ENCODE measurements around the gene TNNC1. TPM values are rescaled to one million over a fixed set of nuclear protein-coding genes. Genes with fewer than 3 reads are reported as not detected.

The TNNC1 gene
- polyA plus RNA-seq, 1 donor from 2014 or later: 2.2 TPM

- H3K9me3 ChIP-seq (ENCODE audit: low read length): no peaks in the 10 kb centered on the region
- H3K36me3 ChIP-seq (ENCODE audit: insufficient read depth, low read length): peaks cover 7% of the 10 kb centered on the region
- no peaks in the 10 kb centered on the region for H3K27me3 ChIP-seq (ENCODE audit: insufficient read depth, low read depth, low read length)
- H3K9ac ChIP-seq (ENCODE audit: low read length): no peak overlapping the region
- no peak overlapping the region for H3K4me2 ChIP-seq (ENCODE audit: low read length)
- no peak overlapping the region for H2AFZ ChIP-seq (ENCODE audit: low read depth, low read length)
- H3K9me2 ChIP-seq (ENCODE audit: insufficient read depth, low read length): no peaks in the 10 kb centered on the region
- TF ChIP-seq SMC3 (conservative IDR thresholded peaks at IDR 0.05; ENCODE audit: poor library complexity) (no peak), EZH2 (IDR thresholded peaks at IDR 0.05; ENCODE audit: borderline replicate concordance, insufficient read depth, low read length, poor library complexity, severe bottlenecking) (no peak), EP300 (conservative IDR thresholded peaks at IDR 0.05; ENCODE audit: poor library complexity, severe bottlenecking) (no peak), TAF1 (IDR thresholded peaks at IDR 0.05; ENCODE audit: low read depth) (no peak), REST (IDR thresholded peaks at IDR 0.05; ENCODE audit: borderline replicate concordance) (no peak), MXI1 (conservative IDR thresholded peaks at IDR 0.05; ENCODE audit: poor library complexity, severe bottlenecking) (no peak), CTCF (IDR thresholded peaks at IDR 0.05; ENCODE audit: poor library complexity, severe bottlenecking) (no peak)
- H3K27ac ChIP-seq (ENCODE audit: low read length): no peak overlapping the region
- H3F3A ChIP-seq (ENCODE audit: insufficient read depth, low read length, poor library complexity, severe bottlenecking): no peaks in the 10 kb centered on the region
- H3K79me2 ChIP-seq (replicated peaks; ENCODE audit: insufficient read depth, low read length): no peaks in the 10 kb centered on the region
- no peak overlapping the region for H3K4me3 ChIP-seq (ENCODE audit: low read length)
- no peaks in the 10 kb centered on the region for H4K20me1 ChIP-seq (ENCODE audit: insufficient read depth)
Measured at GRCh38 chr3:52487050-52487787, 33.4 kb upstream of the TNNC1 start.

- no peaks in the 10 kb centered on the region for H3K9me2 ChIP-seq (ENCODE audit: insufficient read depth, low read length)
- no peak overlapping the region for H3K4me2 ChIP-seq (ENCODE audit: low read length)
- H2AFZ ChIP-seq (ENCODE audit: low read depth, low read length): no peak overlapping the region
- no peak overlapping the region for H3K9ac ChIP-seq (ENCODE audit: low read length)
- H3K36me3 ChIP-seq (ENCODE audit: insufficient read depth, low read length): peaks cover 7% of the 10 kb centered on the region
- no peaks in the 10 kb centered on the region for H4K20me1 ChIP-seq (ENCODE audit: insufficient read depth)
- TF ChIP-seq SMC3 (conservative IDR thresholded peaks at IDR 0.05; ENCODE audit: poor library complexity) (no peak), POLR2AphosphoS5 (IDR thresholded peaks at IDR 0.05) (no peak), MXI1 (conservative IDR thresholded peaks at IDR 0.05; ENCODE audit: poor library complexity, severe bottlenecking) (no peak), REST (IDR thresholded peaks at IDR 0.05; ENCODE audit: borderline replicate concordance) (no peak), RAD21 (conservative IDR thresholded peaks at IDR 0.05) (no peak), EZH2 (IDR thresholded peaks at IDR 0.05; ENCODE audit: borderline replicate concordance, insufficient read depth, low read length, poor library complexity, severe bottlenecking) (no peak), TAF1 (IDR thresholded peaks at IDR 0.05; ENCODE audit: low read depth) (no peak), EP300 (conservative IDR thresholded peaks at IDR 0.05; ENCODE audit: poor library complexity, severe bottlenecking) (no peak), CTCF (IDR thresholded peaks at IDR 0.05; ENCODE audit: poor library complexity, severe bottlenecking) (no peak)
- H3K9me3 ChIP-seq (ENCODE audit: low read length): no peaks in the 10 kb centered on the region
- H3K79me2 ChIP-seq (replicated peaks; ENCODE audit: insufficient read depth, low read length): no peaks in the 10 kb centered on the region
- H3K4me3 ChIP-seq (ENCODE audit: low read length): no peak overlapping the region
- no peak overlapping the region for H3K27ac ChIP-seq (ENCODE audit: low read length)
- H3F3A ChIP-seq (ENCODE audit: insufficient read depth, low read length, poor library complexity, severe bottlenecking): no peaks in the 10 kb centered on the region
- no peaks in the 10 kb centered on the region for H3K27me3 ChIP-seq (ENCODE audit: insufficient read depth, low read depth, low read length)
Measured at GRCh38 chr3:52484680-52485461, 31.0 kb upstream of the TNNC1 start.

All from neural cell (in vitro differentiated cells).